CD4-positive, alpha-beta T cell (primary cell): ENCODE measurements around the gene AMIGO2. TPM values are rescaled to one million over a fixed set of nuclear protein-coding genes. Genes with fewer than 3 reads are reported as not detected.

ENCODE experiments used
- ATAC-seq: fragments of 200-7000 bp; cut with Tn5 transposase; one replicate; pipeline ENCODE4 v1.10.0; 2022; ENCODE audit warnings: mild to moderate bottlenecking; ENCODE audit not compliant: poor library complexity
- CTCF ChIA-PET: fragments of 350-600 bp; sonication (Branson Sonifier 250); formaldehyde crosslinking; loops from one replicate; lab custom pipeline; 2021; ENCODE audit warnings: antibody characterized with exemption, inconsistent platforms; lab: Charles Lee
- POLR2A ChIA-PET: fragments of 350-600 bp; sonication (Branson Sonifier 250); formaldehyde crosslinking; loops from one replicate; lab custom pipeline; 2021; ENCODE audit warnings: antibody characterized with exemption, inconsistent platforms; lab: Charles Lee
- DNase-seq, 14 experiments: peaks; one replicate each; pipeline ENCODE4 v3.0.0-alpha.2; 2013 to 2020; ENCODE audit warnings: mixed read lengths in 2 of 14
- H3K27ac ChIP-seq, 2 donors: one replicate each; pipeline versions ENCODE4 v1.5.1 to v1.7.0; 2013; ENCODE audit warnings: low read length in 2 of 2, low read depth in 1 of 2, mild to moderate bottlenecking in 1 of 2
- H3K27me3 ChIP-seq, 2 experiments: 1 replicate in 1 of 2; 2 replicates in 1 of 2; pipeline versions ENCODE4 v1.6.1 to v1.7.0; 2013; ENCODE audit warnings: low read length in 2 of 2, control low read depth in 1 of 2, mild to moderate bottlenecking in 1 of 2, moderate library complexity in 1 of 2; ENCODE audit not compliant: insufficient read depth in 2 of 2, control insufficient read depth in 1 of 2
- H3K36me3 ChIP-seq: one replicate; pipeline ENCODE4 v1.6.1; 2013; ENCODE audit warnings: low read length, control low read depth; ENCODE audit not compliant: insufficient read depth
- H3K4me1 ChIP-seq: one replicate; pipeline ENCODE4 v1.6.1; 2013; ENCODE audit warnings: low read length, control low read depth; ENCODE audit not compliant: insufficient read depth
- H3K4me3 ChIP-seq: one replicate; pipeline ENCODE4 v1.5.1; 2013; ENCODE audit warnings: mild to moderate bottlenecking, low read length, moderate library complexity
- H3K9me3 ChIP-seq, 2 experiments: 1 replicate in 1 of 2; 2 replicates in 1 of 2; pipeline versions ENCODE4 v1.6.1 to v1.7.0; 2013; ENCODE audit warnings: low read length in 2 of 2, mild to moderate bottlenecking in 2 of 2, control low read depth in 1 of 2, moderate library complexity in 1 of 2; ENCODE audit not compliant: control insufficient read depth in 1 of 2, insufficient read depth in 1 of 2
- H3K27ac Mint-ChIP-seq: one replicate; pipeline ENCODE4 v1.8.0; 2020; ENCODE audit warnings: mixed read lengths
- H3K27me3 Mint-ChIP-seq: one replicate; pipeline ENCODE4 v1.8.0; 2021; ENCODE audit warnings: mixed read lengths
- H3K36me3 Mint-ChIP-seq: one replicate; pipeline ENCODE4 v1.8.0; 2021; ENCODE audit warnings: low read depth, mixed read lengths
- H3K4me1 Mint-ChIP-seq: one replicate; pipeline ENCODE4 v1.8.0; 2021; ENCODE audit warnings: low read depth, mixed read lengths
- H3K4me3 Mint-ChIP-seq: one replicate; pipeline ENCODE4 v1.8.0; 2020; ENCODE audit warnings: mild to moderate bottlenecking, mixed read lengths
- H3K9me3 Mint-ChIP-seq: one replicate; pipeline ENCODE4 v1.8.0; 2020; ENCODE audit warnings: mixed read lengths
- CTCF ChIP-seq: fragments of 200-600 bp; IDR thresholded peaks from one replicate; pipeline ENCODE4 v1.8.0; 2022; ENCODE audit warnings: antibody characterized with exemption, mild to moderate bottlenecking
- intact Hi-C, 2 experiments: fragments of 100-400 bp; cut with DNase I in 1 of 2; cut with micrococcal nuclease in 1 of 2; formaldehyde crosslinking; loops; one replicate each; pipeline versions ENCODE4 v1.15.1 to v1.9.0; 2023 to 2025; cut with DNase I, micrococcal nuclease
- total RNA-seq, 174 experiments: library from RNA in 2 of 174; stranded (reverse) in 2 of 174; gene quantifications; one replicate each; pipeline ENCODE4 v1.2.3 and lab custom pipeline; 2021 to 2026

Gene AMIGO2
- total RNA-seq, 2 experiments from 2014 or later = 9.7 to 10.1 TPM

- H3K36me3 Mint-ChIP-seq = no peaks in the 10 kb centered on the region
- no peak for DNase-seq
- intact Hi-C loops = no loop called here
- H3K9me3 Mint-ChIP-seq = no peaks in the 10 kb centered on the region
- H3K27me3 ChIP-seq = no peaks in the 10 kb centered on the region
- H3K27ac ChIP-seq = no peak overlapping the region
- H3K4me1 Mint-ChIP-seq = peaks cover 14% of the 10 kb centered on the region
- no peaks in the 10 kb centered on the region for H3K9me3 ChIP-seq
- CTCF ChIA-PET = no interaction called here
- POLR2A ChIA-PET = no interaction called here
- H3K4me3 Mint-ChIP-seq = no peak overlapping the region
- H3K4me1 ChIP-seq = peaks cover 2% of the 10 kb centered on the region
- no peak for ATAC-seq
- no peak overlapping the region for H3K4me3 ChIP-seq
- H3K36me3 ChIP-seq = no peaks in the 10 kb centered on the region
- H3K27me3 Mint-ChIP-seq = peaks cover 10% of the 10 kb centered on the region
- H3K27ac Mint-ChIP-seq = no peak overlapping the region
- TF ChIP-seq CTCF = no peak
Measured at GRCh38 chr12:47028186-47028585, 51.6 kb downstream of the AMIGO2 start.

Other genes starting within 250 kb of the AMIGO2 start
- 10 to 100 TPM; 18.7 to 20.0 TPM for gene PCED1B, start 338 bp downstream of the AMIGO2 start, total RNA-seq